Colonic mucosa (tissue), 4 donors: ENCODE data around the gene LRRC72. TPM values are rescaled to one million over a fixed set of nuclear protein-coding genes. Genes with fewer than 3 reads are reported as not detected.

Experiments used
- DNase-seq: peaks from one replicate; pipeline ENCODE4 v3.0.0-alpha.2; 2020
- H3K27ac ChIP-seq: fragments of 200-600 bp; one replicate; pipeline ENCODE4 v1.8.0; 2021
- H3K27me3 ChIP-seq: fragments of 200-600 bp; one replicate; pipeline ENCODE4 v1.8.0; 2021
- H3K36me3 ChIP-seq: fragments of 200-600 bp; one replicate; pipeline ENCODE4 v1.8.0; 2021
- H3K4me1 ChIP-seq: fragments of 200-600 bp; one replicate; pipeline ENCODE4 v1.8.0; 2021; ENCODE audit warnings: mild to moderate bottlenecking
- H3K4me3 ChIP-seq: fragments of 200-600 bp; one replicate; pipeline ENCODE4 v1.8.0; 2021
- H3K9ac ChIP-seq, 2 donors: one replicate each; pipeline ENCODE4 v1.7.0; 2013; ENCODE audit warnings: control low read depth in 2 of 2, low read depth in 2 of 2, low read length in 2 of 2
- H3K9me3 ChIP-seq: fragments of 200-600 bp; one replicate; pipeline ENCODE4 v1.8.0; 2021
- CTCF ChIP-seq: fragments of 200-600 bp; IDR thresholded peaks from one replicate; pipeline ENCODE4 v1.8.0; 2022; ENCODE audit warnings: antibody characterized with exemption, mild to moderate bottlenecking
- intact Hi-C: fragments of 100-400 bp; cut with DNase I; formaldehyde crosslinking; loops from one replicate; pipeline ENCODE4 v1.14.1; 2022
- total RNA-seq, 2 donors: library from RNA; stranded (reverse); fragmentation: NEBNext Ultra II Directional in 1 of 2; extraction: Animal tissue kit (Norgen Biotek cat#: 25700) in 1 of 2; gene quantifications; one replicate each; pipeline ENCODE4 v1.2.1, GENCODE V29; 2021
- donor health status: healthy.
- donor health status: DM: no; HTN: no; CAD: no.
- donor health status: DM: no; HTN: no; CAD: no.

Gene LRRC72
- total RNA-seq, 2 donors from 2014 or later, result not detected

GRCh38 chr7:16556359-16556758 is 29.7 kb downstream of the LRRC72 start:
- Histone ChIP-seq H3K27me3 (no peaks in the 10 kb centered on the region), H3K9ac (no peak overlapping the region), H3K4me3 (no peak overlapping the region), H3K27ac (no peak overlapping the region), H3K36me3 (no peaks in the 10 kb centered on the region), H3K4me1 (no peaks in the 10 kb centered on the region), H3K9me3 (no peaks in the 10 kb centered on the region)
- no peak for DNase-seq
- intact Hi-C loops, result no loop called here
- no peak for TF ChIP-seq CTCF

GRCh38 chr7:16558761-16559302 is 32.2 kb downstream of the LRRC72 start:
- Histone ChIP-seq H3K27me3 (no peaks in the 10 kb centered on the region), H3K9me3 (no peaks in the 10 kb centered on the region), H3K9ac (no peak overlapping the region), H3K4me1 (no peaks in the 10 kb centered on the region), H3K4me3 (no peak overlapping the region), H3K27ac (no peak overlapping the region), H3K36me3 (no peaks in the 10 kb centered on the region)
- no peak for TF ChIP-seq CTCF
- intact Hi-C loops, result no loop called here
- no peak for DNase-seq

GRCh38 chr7:16559497-16560179 is 33.0 kb downstream of the LRRC72 start:
- TF ChIP-seq CTCF, result no peak
- Histone ChIP-seq H3K4me1 (no peaks in the 10 kb centered on the region), H3K27ac (no peak overlapping the region), H3K9me3 (no peaks in the 10 kb centered on the region), H3K4me3 (no peak overlapping the region), H3K36me3 (no peaks in the 10 kb centered on the region), H3K27me3 (no peaks in the 10 kb centered on the region), H3K9ac (no peak overlapping the region)
- intact Hi-C loops, result loop anchor here (5.0 kb wide), 1 partner anchor 127 kb away; no protein-coding TSS in a partner anchor
- DNase-seq, result no peak

- Histone ChIP-seq H3K27ac (no peak overlapping the region), H3K9me3 (no peaks in the 10 kb centered on the region), H3K36me3 (no peaks in the 10 kb centered on the region), H3K4me1 (no peaks in the 10 kb centered on the region), H3K4me3 (no peak overlapping the region), H3K27me3 (no peaks in the 10 kb centered on the region), H3K9ac (no peak overlapping the region)
- DNase-seq, result no peak
- TF ChIP-seq CTCF, result no peak
- intact Hi-C loops, result loop anchor here (5.0 kb wide), 1 partner anchor 130 kb away; no protein-coding TSS in a partner anchor
These were observed 35.3 kb downstream of the LRRC72 start for GRCh38 chr7:16561943-16562342.

- Histone ChIP-seq H3K4me3 (no peak overlapping the region), H3K9me3 (no peaks in the 10 kb centered on the region), H3K27me3 (no peaks in the 10 kb centered on the region), H3K27ac (no peak overlapping the region), H3K9ac (no peak overlapping the region), H3K4me1 (no peaks in the 10 kb centered on the region), H3K36me3 (no peaks in the 10 kb centered on the region)
- intact Hi-C loops, result loop anchor here (5.0 kb wide), 1 partner anchor 130 kb away; no protein-coding TSS in a partner anchor
- no peak for TF ChIP-seq CTCF
- DNase-seq, result no peak
These were observed 36.0 kb downstream of the LRRC72 start for GRCh38 chr7:16562456-16563220.
